H7 (cell line): Measurements from ENCODE around the gene FMO5. TPM values are rescaled to one million over a fixed set of nuclear protein-coding genes. Genes with fewer than 3 reads are reported as not detected.

Source experiments
- DNase-seq: peaks from one replicate; pipeline ENCODE4 v3.0.0; 2012
- H3K27me3 ChIP-seq: 2 replicates; pipeline ENCODE4 v1.6.0; 2011; ENCODE audit warnings: mild to moderate bottlenecking, low read length; ENCODE audit not compliant: control insufficient read depth, insufficient read depth
- H3K36me3 ChIP-seq: replicated peaks from 2 replicates; pipeline ENCODE4 v1.5.1; 2011; ENCODE audit warnings: low read length; ENCODE audit not compliant: control insufficient read depth, insufficient read depth
- H3K4me3 ChIP-seq: 2 replicates; pipeline ENCODE4 v1.5.1; 2011; ENCODE audit warnings: low read depth, mild to moderate bottlenecking, control low read depth, low read length, moderate library complexity; ENCODE audit not compliant: insufficient read depth
- total RNA-seq: library from RNA; depleted of rRNA; stranded (reverse); fragments of >200 nt; shearing (Covaris generic); gene quantifications from 2 replicates; pipeline ENCODE4 v1.2.3, GENCODE V29; 2014; rRNA removed

The FMO5 gene, protein sequence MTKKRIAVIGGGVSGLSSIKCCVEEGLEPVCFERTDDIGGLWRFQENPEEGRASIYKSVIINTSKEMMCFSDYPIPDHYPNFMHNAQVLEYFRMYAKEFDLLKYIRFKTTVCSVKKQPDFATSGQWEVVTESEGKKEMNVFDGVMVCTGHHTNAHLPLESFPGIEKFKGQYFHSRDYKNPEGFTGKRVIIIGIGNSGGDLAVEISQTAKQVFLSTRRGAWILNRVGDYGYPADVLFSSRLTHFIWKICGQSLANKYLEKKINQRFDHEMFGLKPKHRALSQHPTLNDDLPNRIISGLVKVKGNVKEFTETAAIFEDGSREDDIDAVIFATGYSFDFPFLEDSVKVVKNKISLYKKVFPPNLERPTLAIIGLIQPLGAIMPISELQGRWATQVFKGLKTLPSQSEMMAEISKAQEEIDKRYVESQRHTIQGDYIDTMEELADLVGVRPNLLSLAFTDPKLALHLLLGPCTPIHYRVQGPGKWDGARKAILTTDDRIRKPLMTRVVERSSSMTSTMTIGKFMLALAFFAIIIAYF
- 5.0 and 6.3 TPM in 2 replicates for total RNA-seq

GRCh38 chr1:147225193-147225730 lies at the start of gene FMO5:
Gene FMO5 (minus strand): TSS chr1:147225339. CDS start chr1:147225029, 310 bp downstream.
- Histone ChIP-seq H3K36me3 (no peaks in the 10 kb centered on the region), H3K4me3 (peak within 1 kb of the TSS; percentile 67), H3K27me3 (peaks cover 10% of the 10 kb centered on the region)
- peak; percentile 83 for DNase-seq

GRCh38 chr1:147273409-147274336 lies 48.5 kb upstream of the FMO5 start:
- no peak overlapping the region for H3K4me3 ChIP-seq
- DNase-seq, result peak; percentile 47
- peaks cover 6% of the 10 kb centered on the region; the same call in 1 of the 2 replicates for H3K36me3 ChIP-seq
- H3K27me3 ChIP-seq, result no peaks in the 10 kb centered on the region

- no peak for DNase-seq
- H3K36me3 ChIP-seq, result peaks cover 6% of the 10 kb centered on the region; the same call in 1 of the 2 replicates
- no peak overlapping the region for H3K4me3 ChIP-seq
- H3K27me3 ChIP-seq, result no peaks in the 10 kb centered on the region
Observed at GRCh38 chr1:147272042-147272441, 46.9 kb upstream of the FMO5 start.

DNA sequence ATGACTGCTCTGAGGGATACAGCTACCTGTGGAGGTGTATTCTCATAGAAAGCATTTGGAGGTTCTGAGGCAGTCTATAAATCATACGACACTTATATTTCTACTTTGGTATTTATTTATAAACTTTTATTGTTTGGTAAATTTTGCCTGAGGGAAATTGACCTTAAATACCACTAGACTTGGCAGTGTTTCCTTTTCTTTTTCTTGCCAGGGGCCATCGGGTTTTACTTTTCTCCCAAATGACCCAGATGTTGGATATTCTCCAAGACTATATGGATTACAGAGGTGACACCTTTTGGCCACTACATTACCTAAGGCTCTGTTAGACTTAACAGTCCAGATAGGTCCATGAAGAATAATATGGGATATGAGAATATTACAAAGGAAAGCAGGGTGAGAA lies 45.6 kb upstream of the FMO5 start:
- peaks cover 2% of the 10 kb centered on the region; the same call in 1 of the 2 replicates for H3K36me3 ChIP-seq
- no peaks in the 10 kb centered on the region for H3K27me3 ChIP-seq
- DNase-seq, result no peak
- no peak overlapping the region for H3K4me3 ChIP-seq

DNA sequence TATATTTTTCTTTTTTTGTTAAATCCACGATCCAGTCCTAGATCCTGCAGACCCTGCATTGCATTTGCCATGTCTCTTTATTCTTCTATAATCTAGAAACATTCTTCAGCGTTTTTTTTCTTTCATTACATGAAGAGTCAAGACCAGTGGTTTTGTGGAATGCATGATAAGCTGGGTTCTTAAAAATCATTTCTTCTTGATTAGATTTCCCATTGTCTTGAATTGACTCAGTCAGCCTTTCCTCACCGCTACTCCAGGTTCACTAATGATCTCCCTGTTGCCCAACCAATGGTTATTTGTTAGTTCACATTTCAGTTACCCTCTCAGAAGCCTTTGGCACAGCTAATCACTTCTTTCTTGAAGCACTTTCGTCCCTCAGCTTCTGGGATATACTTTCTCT lies 42.6 kb upstream of the FMO5 start:
- no peak for DNase-seq
- H3K27me3 ChIP-seq, result no peaks in the 10 kb centered on the region
- no peak overlapping the region for H3K4me3 ChIP-seq
- peaks cover 4% of the 10 kb centered on the region for H3K36me3 ChIP-seq

DNA sequence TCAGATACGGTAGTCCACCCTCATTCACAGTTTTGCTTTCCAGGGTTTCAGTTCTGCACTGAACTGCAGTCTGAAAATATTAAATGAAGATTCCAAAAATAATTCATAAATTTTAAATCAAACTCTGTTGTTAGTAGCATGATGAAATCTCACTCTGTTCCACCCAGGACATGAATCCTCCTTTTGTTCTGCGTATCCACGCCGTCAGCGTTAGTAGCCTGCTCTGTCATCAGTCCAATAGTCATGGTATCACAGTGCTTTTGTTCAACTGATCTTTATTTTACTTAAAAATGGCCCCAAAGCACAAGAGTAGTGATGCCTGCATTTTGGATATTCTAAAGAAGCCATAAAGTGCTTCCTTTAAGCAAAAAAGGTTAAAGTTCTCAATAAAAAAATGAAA lies 41.2 kb upstream of the FMO5 start:
- no peaks in the 10 kb centered on the region for H3K27me3 ChIP-seq
- no peak for DNase-seq
- no peak overlapping the region for H3K4me3 ChIP-seq
- H3K36me3 ChIP-seq, result peaks cover 3% of the 10 kb centered on the region

- no peaks in the 10 kb centered on the region for H3K27me3 ChIP-seq
- H3K4me3 ChIP-seq, result no peak overlapping the region
- peaks cover 3% of the 10 kb centered on the region for H3K36me3 ChIP-seq
- DNase-seq, result no peak
Observed at GRCh38 chr1:147264158-147264768, 39.1 kb upstream of the FMO5 start.

GRCh38 chr1:147260956-147261355 lies 35.8 kb upstream of the FMO5 start:
- no peak for DNase-seq
- Histone ChIP-seq H3K4me3 (no peak overlapping the region), H3K27me3 (no peaks in the 10 kb centered on the region), H3K36me3 (peaks cover 3% of the 10 kb centered on the region)

- no peak for DNase-seq
- H3K36me3 ChIP-seq, result no peaks in the 10 kb centered on the region
- no peak overlapping the region for H3K4me3 ChIP-seq
- no peaks in the 10 kb centered on the region for H3K27me3 ChIP-seq
Observed at GRCh38 chr1:147252540-147252939, 27.4 kb upstream of the FMO5 start.

DNA sequence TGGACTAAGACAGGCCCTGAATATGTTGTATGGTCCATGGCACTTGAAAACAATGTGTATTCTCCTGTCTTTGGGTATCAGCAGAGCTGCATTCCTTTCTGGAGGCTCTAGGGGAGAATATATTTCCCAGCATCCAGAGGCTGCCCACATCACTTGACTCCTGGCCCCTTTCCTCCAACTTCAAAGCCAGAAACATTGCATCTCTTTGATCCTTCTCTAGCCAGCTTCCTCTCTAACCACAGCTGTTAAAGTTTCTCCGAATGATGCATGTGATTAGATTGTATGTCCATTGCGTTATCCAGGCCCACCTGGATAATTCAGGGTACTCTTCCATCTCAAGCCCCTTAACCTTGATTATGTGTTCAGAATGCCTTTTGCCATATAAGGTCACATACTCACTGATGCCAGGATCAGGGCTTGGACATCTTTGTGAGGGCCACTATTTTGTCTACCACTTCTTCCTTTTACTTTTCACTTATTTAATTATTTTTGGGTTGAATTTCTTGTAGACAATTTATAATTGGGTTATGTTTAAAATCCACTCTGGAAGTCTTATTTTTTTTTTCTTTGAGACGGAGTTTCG lies 22.6 kb upstream of the FMO5 start:
- Histone ChIP-seq H3K27me3 (no peaks in the 10 kb centered on the region), H3K36me3 (no peaks in the 10 kb centered on the region), H3K4me3 (no peak overlapping the region)
- DNase-seq, result no peak

DNA sequence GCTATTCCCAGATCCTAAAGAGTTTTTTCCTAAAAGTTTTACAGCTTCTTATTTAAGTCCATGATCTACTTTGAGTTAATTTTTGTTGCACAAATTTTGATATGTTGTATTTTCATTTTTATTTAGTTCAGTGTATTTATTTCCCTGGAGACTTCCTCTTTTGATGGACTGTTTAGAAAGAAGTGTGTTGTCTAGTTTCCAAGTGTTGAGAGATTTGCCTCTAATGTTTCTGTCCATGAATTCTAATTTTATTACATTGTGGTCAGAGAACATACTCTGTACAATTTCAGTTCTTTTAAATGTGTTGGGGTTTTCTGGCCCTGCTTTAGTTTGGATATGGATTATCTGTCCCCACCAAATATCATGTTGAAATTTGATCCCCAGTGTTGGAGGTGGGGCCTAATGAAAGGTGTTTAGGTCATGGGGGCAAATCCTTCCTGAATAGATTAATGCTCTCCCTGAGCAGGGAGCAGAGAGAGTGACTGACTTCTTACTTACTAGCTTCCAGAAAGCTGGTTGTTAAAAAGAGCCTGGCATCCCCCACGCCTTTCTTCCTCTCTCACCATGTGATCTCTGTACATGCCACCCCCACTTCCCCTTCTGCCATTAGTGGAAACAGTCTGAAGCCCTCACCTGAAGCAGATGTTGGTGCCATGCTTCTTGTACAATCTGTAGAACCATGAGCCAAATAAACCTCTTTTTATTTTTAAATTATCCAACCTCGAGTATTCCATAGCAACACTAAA lies 21.9 kb upstream of the FMO5 start:
- no peaks in the 10 kb centered on the region for H3K36me3 ChIP-seq
- DNase-seq, result no peak
- H3K4me3 ChIP-seq, result no peak overlapping the region
- no peaks in the 10 kb centered on the region for H3K27me3 ChIP-seq

DNA sequence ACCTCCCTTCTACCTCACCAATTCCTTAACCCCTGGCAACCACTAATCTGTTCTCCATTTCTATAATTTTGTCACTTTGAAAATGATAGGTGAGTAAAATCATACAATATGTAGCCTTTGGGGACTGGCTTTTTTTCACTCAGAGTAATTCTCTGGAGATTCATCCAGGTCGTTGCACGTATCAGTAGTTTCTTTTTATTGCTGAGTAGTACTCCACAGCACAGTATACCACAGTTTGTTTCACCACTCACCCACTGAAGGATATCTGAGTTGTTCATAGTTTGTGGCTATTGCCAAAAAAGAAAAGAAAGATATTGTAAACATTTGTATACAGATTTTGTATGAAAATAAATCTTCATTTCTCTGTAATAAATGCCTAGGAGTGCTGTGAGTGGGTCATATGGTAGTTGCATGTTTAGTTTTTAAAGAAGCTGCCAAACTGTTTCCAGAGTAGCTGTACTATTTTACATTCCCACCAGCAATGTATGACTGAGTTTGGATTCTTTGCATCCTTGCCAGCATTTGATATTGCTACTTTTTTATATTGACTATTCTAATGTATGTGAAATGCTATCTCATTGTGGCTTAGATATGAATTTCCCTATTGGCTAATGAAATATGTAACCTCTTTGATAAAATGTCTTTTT lies 21.0 kb upstream of the FMO5 start:
- Histone ChIP-seq H3K4me3 (no peak overlapping the region), H3K27me3 (no peaks in the 10 kb centered on the region), H3K36me3 (no peaks in the 10 kb centered on the region)
- no peak for DNase-seq

DNA sequence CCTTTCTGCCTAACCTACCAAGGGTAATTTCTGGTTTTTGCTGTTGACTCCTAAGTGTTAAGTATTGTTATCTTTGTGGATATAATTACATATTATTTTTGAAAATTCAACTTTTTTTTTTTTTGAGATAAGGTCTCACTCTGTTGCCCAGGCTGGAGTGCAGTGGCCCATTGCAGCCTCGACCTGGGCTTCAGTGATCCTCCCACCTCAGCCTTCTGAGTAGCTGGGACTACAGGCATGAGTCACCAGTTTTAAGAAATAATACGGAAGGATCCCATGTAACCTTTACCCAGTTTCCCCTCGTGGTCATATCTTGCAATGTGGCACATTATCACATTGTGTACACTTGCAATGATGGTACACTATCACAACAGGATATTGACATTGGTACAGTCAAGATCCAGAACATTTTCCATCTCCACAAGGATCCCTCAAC lies 20.5 kb upstream of the FMO5 start:
- no peak for DNase-seq
- no peaks in the 10 kb centered on the region for H3K36me3 ChIP-seq
- H3K4me3 ChIP-seq, result no peak overlapping the region
- H3K27me3 ChIP-seq, result no peaks in the 10 kb centered on the region
